ENCODE measurements around the gene SYT17.

- TF ChIP-seq POLR2A (IDR thresholded peaks at IDR 0.05): no peak
- TF ChIP-seq, protein P1, sequence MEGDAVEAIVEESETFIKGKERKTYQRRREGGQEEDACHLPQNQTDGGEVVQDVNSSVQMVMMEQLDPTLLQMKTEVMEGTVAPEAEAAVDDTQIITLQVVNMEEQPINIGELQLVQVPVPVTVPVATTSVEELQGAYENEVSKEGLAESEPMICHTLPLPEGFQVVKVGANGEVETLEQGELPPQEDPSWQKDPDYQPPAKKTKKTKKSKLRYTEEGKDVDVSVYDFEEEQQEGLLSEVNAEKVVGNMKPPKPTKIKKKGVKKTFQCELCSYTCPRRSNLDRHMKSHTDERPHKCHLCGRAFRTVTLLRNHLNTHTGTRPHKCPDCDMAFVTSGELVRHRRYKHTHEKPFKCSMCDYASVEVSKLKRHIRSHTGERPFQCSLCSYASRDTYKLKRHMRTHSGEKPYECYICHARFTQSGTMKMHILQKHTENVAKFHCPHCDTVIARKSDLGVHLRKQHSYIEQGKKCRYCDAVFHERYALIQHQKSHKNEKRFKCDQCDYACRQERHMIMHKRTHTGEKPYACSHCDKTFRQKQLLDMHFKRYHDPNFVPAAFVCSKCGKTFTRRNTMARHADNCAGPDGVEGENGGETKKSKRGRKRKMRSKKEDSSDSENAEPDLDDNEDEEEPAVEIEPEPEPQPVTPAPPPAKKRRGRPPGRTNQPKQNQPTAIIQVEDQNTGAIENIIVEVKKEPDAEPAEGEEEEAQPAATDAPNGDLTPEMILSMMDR (IDR thresholded peaks at IDR 0.05): no peak
Observed at GRCh38 chr16:19182481-19182880, 14.4 kb downstream of the SYT17 start.
